ENCODE results near the gene SPATA9. TPM values are rescaled to one million over a fixed set of nuclear protein-coding genes. Genes with fewer than 3 reads are reported as not detected.

Gene SPATA9
- total RNA-seq, 1 experiment from 2014 or later, result not detected

- H3K27ac Mint-ChIP-seq (ENCODE audit: unreplicated experiment), result no peak overlapping the region
- intact Hi-C loops (cut with micrococcal nuclease; ENCODE audit: unreplicated experiment), result no loop called here
- H3K4me1 Mint-ChIP-seq (ENCODE audit: low read depth, unreplicated experiment), result no peaks in the 10 kb centered on the region
- no peak for DNase-seq
- H3K36me3 Mint-ChIP-seq (ENCODE audit: insufficient read depth, unreplicated experiment), result no peaks in the 10 kb centered on the region
- CTCF ChIA-PET, result interaction anchor here (1.1 kb wide), 1 partner anchor 28 kb away, joined by 3 read pairs; no protein-coding TSS in a partner anchor
- no peaks in the 10 kb centered on the region for H3K27me3 Mint-ChIP-seq (ENCODE audit: unreplicated experiment)
- no peaks in the 10 kb centered on the region for H3K9me3 Mint-ChIP-seq (ENCODE audit: low read depth, unreplicated experiment)
- TF ChIP-seq, protein P1, sequence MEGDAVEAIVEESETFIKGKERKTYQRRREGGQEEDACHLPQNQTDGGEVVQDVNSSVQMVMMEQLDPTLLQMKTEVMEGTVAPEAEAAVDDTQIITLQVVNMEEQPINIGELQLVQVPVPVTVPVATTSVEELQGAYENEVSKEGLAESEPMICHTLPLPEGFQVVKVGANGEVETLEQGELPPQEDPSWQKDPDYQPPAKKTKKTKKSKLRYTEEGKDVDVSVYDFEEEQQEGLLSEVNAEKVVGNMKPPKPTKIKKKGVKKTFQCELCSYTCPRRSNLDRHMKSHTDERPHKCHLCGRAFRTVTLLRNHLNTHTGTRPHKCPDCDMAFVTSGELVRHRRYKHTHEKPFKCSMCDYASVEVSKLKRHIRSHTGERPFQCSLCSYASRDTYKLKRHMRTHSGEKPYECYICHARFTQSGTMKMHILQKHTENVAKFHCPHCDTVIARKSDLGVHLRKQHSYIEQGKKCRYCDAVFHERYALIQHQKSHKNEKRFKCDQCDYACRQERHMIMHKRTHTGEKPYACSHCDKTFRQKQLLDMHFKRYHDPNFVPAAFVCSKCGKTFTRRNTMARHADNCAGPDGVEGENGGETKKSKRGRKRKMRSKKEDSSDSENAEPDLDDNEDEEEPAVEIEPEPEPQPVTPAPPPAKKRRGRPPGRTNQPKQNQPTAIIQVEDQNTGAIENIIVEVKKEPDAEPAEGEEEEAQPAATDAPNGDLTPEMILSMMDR (IDR thresholded peaks at IDR 0.05; ENCODE audit: unreplicated experiment), result no peak
- no TSS peak for BruUV-seq (replicated peaks)
- no peak overlapping the region for H3K4me3 Mint-ChIP-seq (ENCODE audit: low read depth, unreplicated experiment)
These were observed 13.3 kb downstream of the SPATA9 start for GRCh38 chr5:95669540-95669939.

DNA sequence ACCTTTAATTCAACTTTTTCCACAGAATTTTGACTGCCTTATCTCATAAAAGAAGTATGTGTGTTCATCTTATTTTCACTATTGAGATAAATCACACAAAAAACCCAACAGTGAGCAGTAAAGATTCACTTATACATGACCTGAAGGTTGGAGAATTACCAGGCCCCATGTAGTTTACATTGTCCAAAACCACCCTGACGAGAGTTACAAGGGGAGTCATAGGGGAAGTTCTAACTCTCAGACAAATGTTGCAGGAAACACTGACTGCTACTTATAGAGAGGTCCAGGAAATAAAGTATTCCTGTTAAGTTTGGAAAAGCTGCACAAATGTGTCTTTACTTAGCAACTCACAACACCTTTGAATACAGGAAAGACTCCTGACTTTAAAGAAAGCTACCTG is 14.1 kb downstream of the SPATA9 start:
- intact Hi-C loops (cut with micrococcal nuclease; ENCODE audit: unreplicated experiment), result no loop called here
- Mint-ChIP-seq H3K27me3 (ENCODE audit: unreplicated experiment) (no peaks in the 10 kb centered on the region), H3K27ac (ENCODE audit: unreplicated experiment) (no peak overlapping the region), H3K4me1 (ENCODE audit: low read depth, unreplicated experiment) (no peaks in the 10 kb centered on the region), H3K36me3 (ENCODE audit: insufficient read depth, unreplicated experiment) (no peaks in the 10 kb centered on the region), H3K4me3 (ENCODE audit: low read depth, unreplicated experiment) (no peak overlapping the region), H3K9me3 (ENCODE audit: low read depth, unreplicated experiment) (no peaks in the 10 kb centered on the region)
- CTCF ChIA-PET, result no interaction called here
- DNase-seq, result no peak
- TF ChIP-seq, protein P1 (IDR thresholded peaks at IDR 0.05; ENCODE audit: unreplicated experiment), result no peak
- no TSS peak for BruUV-seq (replicated peaks)

GRCh38 chr5:95668216-95668615 is 14.6 kb downstream of the SPATA9 start:
- Mint-ChIP-seq H3K27ac (ENCODE audit: unreplicated experiment) (no peak overlapping the region), H3K4me3 (ENCODE audit: low read depth, unreplicated experiment) (no peak overlapping the region), H3K36me3 (ENCODE audit: insufficient read depth, unreplicated experiment) (no peaks in the 10 kb centered on the region), H3K27me3 (ENCODE audit: unreplicated experiment) (no peaks in the 10 kb centered on the region), H3K9me3 (ENCODE audit: low read depth, unreplicated experiment) (no peaks in the 10 kb centered on the region), H3K4me1 (ENCODE audit: low read depth, unreplicated experiment) (no peaks in the 10 kb centered on the region)
- no peak for DNase-seq
- intact Hi-C loops (cut with micrococcal nuclease; ENCODE audit: unreplicated experiment), result no loop called here
- CTCF ChIA-PET, result interaction anchor here (1.2 kb wide), 1 partner anchor 33 kb away, joined by 3 read pairs; no protein-coding TSS in a partner anchor
- BruUV-seq (replicated peaks), result no TSS peak
- TF ChIP-seq, protein P1 (IDR thresholded peaks at IDR 0.05; ENCODE audit: unreplicated experiment), result no peak

- intact Hi-C loops (cut with micrococcal nuclease; ENCODE audit: unreplicated experiment), result no loop called here
- Mint-ChIP-seq H3K27me3 (ENCODE audit: unreplicated experiment) (no peaks in the 10 kb centered on the region), H3K36me3 (ENCODE audit: insufficient read depth, unreplicated experiment) (no peaks in the 10 kb centered on the region), H3K4me1 (ENCODE audit: low read depth, unreplicated experiment) (no peaks in the 10 kb centered on the region), H3K4me3 (ENCODE audit: low read depth, unreplicated experiment) (no peak overlapping the region), H3K9me3 (ENCODE audit: low read depth, unreplicated experiment) (no peaks in the 10 kb centered on the region), H3K27ac (ENCODE audit: unreplicated experiment) (no peak overlapping the region)
- TF ChIP-seq, protein P1 (IDR thresholded peaks at IDR 0.05; ENCODE audit: unreplicated experiment), result no peak
- no peak for DNase-seq
- CTCF ChIA-PET, result interaction anchor here (1.2 kb wide), 1 partner anchor 34 kb away, joined by 3 read pairs; no protein-coding TSS in a partner anchor
- no TSS peak for BruUV-seq (replicated peaks)
These were observed 15.1 kb downstream of the SPATA9 start for GRCh38 chr5:95667678-95668077.

Measured in Calu3 (cell line).